HCT116 (cell line): ENCODE data around the gene WNT16.

Experiments
- CEBPB ChIP-seq: IDR thresholded peaks from 2 replicates; pipeline ENCODE4 v1.6.1; 2012; ENCODE audit warnings: low read depth
- SRF ChIP-seq: IDR thresholded peaks from 2 replicates; pipeline ENCODE4 v1.6.1; 2012; ENCODE audit warnings: low read depth
- TF ChIP-seq, protein P1 (sequence below), 3 experiments: fragments of 200-600 bp in 1 of 3; sonication (generic) in 1 of 3; IDR thresholded peaks in 2 of 3; conservative IDR thresholded peaks in 1 of 3; 2 replicates each; pipeline ENCODE4 v1.5.1; 2012 to 2017; ENCODE audit warnings: low read depth in 2 of 3, low read length in 2 of 3, antibody characterized with exemption in 1 of 3, borderline replicate concordance in 1 of 3, control low read depth in 1 of 3, mild to moderate bottlenecking in 1 of 3, mixed read lengths in 1 of 3, mixed run types in 1 of 3, moderate library complexity in 1 of 3; ENCODE audit not compliant: insufficient read depth in 1 of 3

GRCh38 chr7:121336579-121336978 lies 7.8 kb downstream of the WNT16 start:
- TF ChIP-seq, protein P1, sequence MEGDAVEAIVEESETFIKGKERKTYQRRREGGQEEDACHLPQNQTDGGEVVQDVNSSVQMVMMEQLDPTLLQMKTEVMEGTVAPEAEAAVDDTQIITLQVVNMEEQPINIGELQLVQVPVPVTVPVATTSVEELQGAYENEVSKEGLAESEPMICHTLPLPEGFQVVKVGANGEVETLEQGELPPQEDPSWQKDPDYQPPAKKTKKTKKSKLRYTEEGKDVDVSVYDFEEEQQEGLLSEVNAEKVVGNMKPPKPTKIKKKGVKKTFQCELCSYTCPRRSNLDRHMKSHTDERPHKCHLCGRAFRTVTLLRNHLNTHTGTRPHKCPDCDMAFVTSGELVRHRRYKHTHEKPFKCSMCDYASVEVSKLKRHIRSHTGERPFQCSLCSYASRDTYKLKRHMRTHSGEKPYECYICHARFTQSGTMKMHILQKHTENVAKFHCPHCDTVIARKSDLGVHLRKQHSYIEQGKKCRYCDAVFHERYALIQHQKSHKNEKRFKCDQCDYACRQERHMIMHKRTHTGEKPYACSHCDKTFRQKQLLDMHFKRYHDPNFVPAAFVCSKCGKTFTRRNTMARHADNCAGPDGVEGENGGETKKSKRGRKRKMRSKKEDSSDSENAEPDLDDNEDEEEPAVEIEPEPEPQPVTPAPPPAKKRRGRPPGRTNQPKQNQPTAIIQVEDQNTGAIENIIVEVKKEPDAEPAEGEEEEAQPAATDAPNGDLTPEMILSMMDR (IDR thresholded peaks at IDR 0.05 in 2 of 3, conservative IDR thresholded peaks at IDR 0.05 in 1 of 3; ENCODE audit: borderline replicate concordance in 1 of 3, insufficient read depth in 1 of 3, low read depth in 2 of 3, low read length in 2 of 3): no peak
- TF ChIP-seq CEBPB (no peak), SRF (no peak)
